ENCODE results near the gene KIAA0825. TPM values are rescaled to one million over a fixed set of nuclear protein-coding genes. Genes with fewer than 3 reads are reported as not detected.

The KIAA0825 gene
- total RNA-seq, 1 experiment from 2014 or later, result 1.6 TPM

DNA sequence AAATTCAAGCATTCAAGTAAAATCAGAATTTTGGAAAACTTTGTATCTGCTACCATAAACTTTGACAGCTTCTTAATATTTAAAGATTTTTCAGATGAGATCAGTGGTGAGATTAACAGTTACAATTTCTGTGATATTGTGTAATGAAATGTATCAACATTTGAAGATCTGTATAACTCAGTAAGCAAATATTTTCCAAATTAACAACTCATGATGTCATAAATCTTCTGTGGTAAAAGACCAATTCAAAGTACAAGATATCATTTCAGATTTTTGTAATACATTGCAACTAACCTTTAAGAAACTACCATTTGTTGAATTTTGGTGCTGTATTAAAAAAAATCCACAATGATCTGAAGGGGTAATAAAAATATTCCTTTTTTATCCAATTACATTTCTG, 352.2 kb downstream of the KIAA0825 start:
- CTCF ChIA-PET, result no interaction called here

DNA sequence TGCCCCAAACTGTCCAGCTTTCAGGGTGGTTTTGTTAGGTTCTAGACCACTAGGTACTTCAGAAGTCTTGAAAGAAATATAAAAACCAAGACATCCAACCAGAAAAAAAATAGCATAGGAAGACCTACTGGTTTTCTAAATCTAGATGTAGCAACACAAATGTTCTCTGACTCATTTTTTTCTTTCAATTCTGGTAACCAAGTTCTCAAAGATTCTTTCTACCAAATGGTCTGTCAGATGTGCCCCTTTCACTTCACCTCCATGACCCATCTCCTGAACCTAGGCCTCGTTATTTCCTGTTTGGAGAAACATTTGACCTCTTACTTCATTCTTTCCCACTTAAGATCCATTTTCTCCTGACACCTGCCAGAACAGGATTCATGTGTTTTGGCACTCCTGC, 355.3 kb downstream of the KIAA0825 start:
- Histone ChIP-seq H3K4me3 (ENCODE audit: low read depth in 2 of 2, low read length in 2 of 2) (no peak overlapping the region), H3K36me3 (ENCODE audit: control insufficient read depth, insufficient read depth, low read length) (no peaks in the 10 kb centered on the region), H3K27me3 (ENCODE audit: control insufficient read depth, insufficient read depth, low read length) (no peaks in the 10 kb centered on the region), H3K4me1 (ENCODE audit: control insufficient read depth, insufficient read depth, low read length) (no peaks in the 10 kb centered on the region), H3K27ac (ENCODE audit: low read length) (no peak overlapping the region), H3K9me3 (ENCODE audit: control insufficient read depth, insufficient read depth, low read depth, low read length) (no peaks in the 10 kb centered on the region)
- in situ Hi-C loops (cut with HindIII; ENCODE audit: low pct_unique_long_range_greater_than_20kb, low sequenced_read_pairs), result no loop called here
- DNase-seq (ENCODE audit: low read depth, low spot score) (no peak), ATAC-seq (no peak)
- ChIA-PET CTCF (no interaction called here), POLR2A (no interaction called here)
- intact Hi-C loops (cut with micrococcal nuclease; ENCODE audit: unreplicated experiment), result no loop called here
- TF ChIP-seq CTCF (IDR thresholded peaks at IDR 0.05) (no peak), SIN3A (IDR thresholded peaks at IDR 0.05; ENCODE audit: borderline replicate concordance, insufficient read depth, low read depth, low read length) (no peak), TCF7L2 (IDR thresholded peaks at IDR 0.05; ENCODE audit: low read depth, low read length) (no peak), POLR2AphosphoS5 (IDR thresholded peaks at IDR 0.05; ENCODE audit: low read depth, low read length) (no peak)
- TF ChIP-seq, protein P1, sequence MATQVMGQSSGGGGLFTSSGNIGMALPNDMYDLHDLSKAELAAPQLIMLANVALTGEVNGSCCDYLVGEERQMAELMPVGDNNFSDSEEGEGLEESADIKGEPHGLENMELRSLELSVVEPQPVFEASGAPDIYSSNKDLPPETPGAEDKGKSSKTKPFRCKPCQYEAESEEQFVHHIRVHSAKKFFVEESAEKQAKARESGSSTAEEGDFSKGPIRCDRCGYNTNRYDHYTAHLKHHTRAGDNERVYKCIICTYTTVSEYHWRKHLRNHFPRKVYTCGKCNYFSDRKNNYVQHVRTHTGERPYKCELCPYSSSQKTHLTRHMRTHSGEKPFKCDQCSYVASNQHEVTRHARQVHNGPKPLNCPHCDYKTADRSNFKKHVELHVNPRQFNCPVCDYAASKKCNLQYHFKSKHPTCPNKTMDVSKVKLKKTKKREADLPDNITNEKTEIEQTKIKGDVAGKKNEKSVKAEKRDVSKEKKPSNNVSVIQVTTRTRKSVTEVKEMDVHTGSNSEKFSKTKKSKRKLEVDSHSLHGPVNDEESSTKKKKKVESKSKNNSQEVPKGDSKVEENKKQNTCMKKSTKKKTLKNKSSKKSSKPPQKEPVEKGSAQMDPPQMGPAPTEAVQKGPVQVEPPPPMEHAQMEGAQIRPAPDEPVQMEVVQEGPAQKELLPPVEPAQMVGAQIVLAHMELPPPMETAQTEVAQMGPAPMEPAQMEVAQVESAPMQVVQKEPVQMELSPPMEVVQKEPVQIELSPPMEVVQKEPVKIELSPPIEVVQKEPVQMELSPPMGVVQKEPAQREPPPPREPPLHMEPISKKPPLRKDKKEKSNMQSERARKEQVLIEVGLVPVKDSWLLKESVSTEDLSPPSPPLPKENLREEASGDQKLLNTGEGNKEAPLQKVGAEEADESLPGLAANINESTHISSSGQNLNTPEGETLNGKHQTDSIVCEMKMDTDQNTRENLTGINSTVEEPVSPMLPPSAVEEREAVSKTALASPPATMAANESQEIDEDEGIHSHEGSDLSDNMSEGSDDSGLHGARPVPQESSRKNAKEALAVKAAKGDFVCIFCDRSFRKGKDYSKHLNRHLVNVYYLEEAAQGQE (IDR thresholded peaks at IDR 0.05; ENCODE audit: insufficient read depth in 1 of 2, low read depth in 2 of 2, low read length in 1 of 2), result no peak
- BruUV-seq (replicated peaks), result no TSS peak

More for the DNA sequence above, 352.2 kb downstream of the KIAA0825 start:
- DNase-seq (ENCODE audit: low read depth, low spot score) (no peak), ATAC-seq (no peak)
- no TSS peak for BruUV-seq (replicated peaks)
- no peaks in the 10 kb centered on the region for H3K4me1 ChIP-seq (ENCODE audit: control insufficient read depth, insufficient read depth, low read length)
- in situ Hi-C loops (cut with HindIII; ENCODE audit: low pct_unique_long_range_greater_than_20kb, low sequenced_read_pairs) (no loop called here), intact Hi-C loops (cut with micrococcal nuclease; ENCODE audit: unreplicated experiment) (no loop called here)
- no peak overlapping the region for H3K27ac ChIP-seq (ENCODE audit: low read length)
- H3K4me3 ChIP-seq (ENCODE audit: low read depth in 2 of 2, low read length in 2 of 2), result no peak overlapping the region
- H3K9me3 ChIP-seq (ENCODE audit: control insufficient read depth, insufficient read depth, low read depth, low read length), result no peaks in the 10 kb centered on the region
- TF ChIP-seq CTCF (IDR thresholded peaks at IDR 0.05), result no peak
- no peaks in the 10 kb centered on the region for H3K36me3 ChIP-seq (ENCODE audit: control insufficient read depth, insufficient read depth, low read length)
- H3K27me3 ChIP-seq (ENCODE audit: control insufficient read depth, insufficient read depth, low read length), result no peaks in the 10 kb centered on the region
- POLR2A ChIA-PET, result no interaction called here

- H3K27ac ChIP-seq (ENCODE audit: low read length), result no peak overlapping the region
- TF ChIP-seq, protein P1 (IDR thresholded peaks at IDR 0.05; ENCODE audit: insufficient read depth in 1 of 2, low read depth in 2 of 2, low read length in 1 of 2), result no peak
- TF ChIP-seq TCF7L2 (IDR thresholded peaks at IDR 0.05; ENCODE audit: low read depth, low read length) (no peak), POLR2AphosphoS5 (IDR thresholded peaks at IDR 0.05; ENCODE audit: low read depth, low read length) (no peak), SIN3A (IDR thresholded peaks at IDR 0.05; ENCODE audit: borderline replicate concordance, insufficient read depth, low read depth, low read length) (no peak), CTCF (IDR thresholded peaks at IDR 0.05) (no peak)
- ATAC-seq, result no peak
- in situ Hi-C loops (cut with HindIII; ENCODE audit: low pct_unique_long_range_greater_than_20kb, low sequenced_read_pairs), result no loop called here
- intact Hi-C loops (cut with micrococcal nuclease; ENCODE audit: unreplicated experiment), result no loop called here
- CTCF ChIA-PET, result no interaction called here
- no peak for DNase-seq (ENCODE audit: low read depth, low spot score)
- no peaks in the 10 kb centered on the region for H3K4me1 ChIP-seq (ENCODE audit: control insufficient read depth, insufficient read depth, low read length)
- no peak overlapping the region for H3K4me3 ChIP-seq (ENCODE audit: low read depth in 2 of 2, low read length in 2 of 2)
- no peaks in the 10 kb centered on the region for H3K9me3 ChIP-seq (ENCODE audit: control insufficient read depth, insufficient read depth, low read depth, low read length)
- H3K27me3 ChIP-seq (ENCODE audit: control insufficient read depth, insufficient read depth, low read length), result no peaks in the 10 kb centered on the region
- BruUV-seq (replicated peaks), result no TSS peak
- POLR2A ChIA-PET, result no interaction called here
- H3K36me3 ChIP-seq (ENCODE audit: control insufficient read depth, insufficient read depth, low read length), result no peaks in the 10 kb centered on the region
These were observed 358.3 kb downstream of the KIAA0825 start for GRCh38 chr5:94260096-94260495.

Measured in Panc1 (cell line).